ENCODE results near the gene PRRT1B. TPM values are rescaled to one million over a fixed set of nuclear protein-coding genes. Genes with fewer than 3 reads are reported as not detected.

PRRT1B gene
- total RNA-seq, 1 donor from 2014 or later: not detected

- peak; percentile 71 for DNase-seq (ENCODE audit: low read depth)
These were observed 3.9 kb downstream of the PRRT1B start for GRCh38 chr9:131549186-131549585.

- DNase-seq (ENCODE audit: low read depth): peak; percentile 48
These were observed 5.1 kb downstream of the PRRT1B start for GRCh38 chr9:131550465-131550864.

- DNase-seq (ENCODE audit: low read depth): no peak
These were observed 6.7 kb downstream of the PRRT1B start for GRCh38 chr9:131552030-131552429.

GRCh38 chr9:131554087-131554842 is 8.9 kb downstream of the PRRT1B start:
- no peak for DNase-seq (ENCODE audit: low read depth)

GRCh38 chr9:131554843-131555351 is 9.6 kb downstream of the PRRT1B start:
- DNase-seq (ENCODE audit: low read depth): no peak

GRCh38 chr9:131555841-131556673 is 10.7 kb downstream of the PRRT1B start:
- no peak for DNase-seq (ENCODE audit: low read depth)

GRCh38 chr9:131557855-131558548 is 12.7 kb downstream of the PRRT1B start:
- no peak for DNase-seq (ENCODE audit: low read depth)

GRCh38 chr9:131559421-131560000 is 14.2 kb downstream of the PRRT1B start:
- no peak for DNase-seq (ENCODE audit: low read depth)

- DNase-seq (ENCODE audit: low read depth): no peak
These were observed 17.0 kb downstream of the PRRT1B start for GRCh38 chr9:131562032-131562959.

- DNase-seq (ENCODE audit: low read depth): no peak
These were observed 20.0 kb downstream of the PRRT1B start for GRCh38 chr9:131565369-131565768.

GRCh38 chr9:131566158-131566557 is 20.8 kb downstream of the PRRT1B start:
- no peak for DNase-seq (ENCODE audit: low read depth)

- no peak for DNase-seq (ENCODE audit: low read depth)
These were observed 22.6 kb downstream of the PRRT1B start for GRCh38 chr9:131567910-131568309.

- DNase-seq (ENCODE audit: low read depth): no peak
These were observed 29.7 kb downstream of the PRRT1B start for GRCh38 chr9:131574730-131575640.

GRCh38 chr9:131575946-131576853 is 30.9 kb downstream of the PRRT1B start:
- DNase-seq (ENCODE audit: low read depth): no peak

GRCh38 chr9:131577005-131578000 is 32.0 kb downstream of the PRRT1B start:
- DNase-seq (ENCODE audit: low read depth): no peak

- DNase-seq (ENCODE audit: low read depth): no peak
These were observed 32.7 kb downstream of the PRRT1B start for GRCh38 chr9:131578021-131578420.

Measured in myocyte (in vitro differentiated cells).